ENCODE results near the gene CBFA2T3.

DNA sequence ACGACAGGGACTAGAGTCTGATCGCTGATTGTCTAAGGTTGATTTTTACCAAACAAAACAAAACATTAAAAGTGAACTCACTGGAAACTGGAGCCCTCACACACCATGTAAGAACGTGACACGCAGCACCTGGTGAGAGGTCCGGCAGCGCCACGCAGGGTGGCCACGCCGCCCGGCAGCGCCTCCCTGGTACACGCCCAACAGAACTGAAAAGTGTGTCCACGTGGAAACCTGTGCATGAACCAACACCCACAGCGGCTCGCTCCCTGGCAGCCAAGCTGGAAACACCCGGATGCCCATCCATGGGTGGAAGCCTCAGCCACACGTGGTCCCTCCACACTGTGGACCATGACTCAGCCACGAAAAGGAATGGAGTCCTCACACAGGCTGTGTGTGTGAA lies 129.4 kb downstream of the CBFA2T3 start:
- TF ChIP-seq, protein P1, sequence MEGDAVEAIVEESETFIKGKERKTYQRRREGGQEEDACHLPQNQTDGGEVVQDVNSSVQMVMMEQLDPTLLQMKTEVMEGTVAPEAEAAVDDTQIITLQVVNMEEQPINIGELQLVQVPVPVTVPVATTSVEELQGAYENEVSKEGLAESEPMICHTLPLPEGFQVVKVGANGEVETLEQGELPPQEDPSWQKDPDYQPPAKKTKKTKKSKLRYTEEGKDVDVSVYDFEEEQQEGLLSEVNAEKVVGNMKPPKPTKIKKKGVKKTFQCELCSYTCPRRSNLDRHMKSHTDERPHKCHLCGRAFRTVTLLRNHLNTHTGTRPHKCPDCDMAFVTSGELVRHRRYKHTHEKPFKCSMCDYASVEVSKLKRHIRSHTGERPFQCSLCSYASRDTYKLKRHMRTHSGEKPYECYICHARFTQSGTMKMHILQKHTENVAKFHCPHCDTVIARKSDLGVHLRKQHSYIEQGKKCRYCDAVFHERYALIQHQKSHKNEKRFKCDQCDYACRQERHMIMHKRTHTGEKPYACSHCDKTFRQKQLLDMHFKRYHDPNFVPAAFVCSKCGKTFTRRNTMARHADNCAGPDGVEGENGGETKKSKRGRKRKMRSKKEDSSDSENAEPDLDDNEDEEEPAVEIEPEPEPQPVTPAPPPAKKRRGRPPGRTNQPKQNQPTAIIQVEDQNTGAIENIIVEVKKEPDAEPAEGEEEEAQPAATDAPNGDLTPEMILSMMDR (IDR thresholded peaks at IDR 0.05 in 8 of 11, conservative IDR thresholded peaks at IDR 0.05 in 3 of 11) = no peak
- no peak for TF ChIP-seq POLR2A (IDR thresholded peaks at IDR 0.05)
- TF ChIP-seq POLR2AphosphoS5 (IDR thresholded peaks at IDR 0.05) = no peak

Data from spleen (tissue), 7 donors.